CD4-positive, alpha-beta T cell treated with Interleukin-17A for 4 hours (primary cell): ENCODE data around the gene SURF6.
A peak's percentile ranks its signal among the peaks of the same experiment; 100 is the strongest.

Source experiments
- DNase-seq: peaks from one replicate; pipeline ENCODE4 v3.0.0-alpha.2; 2020; ENCODE audit warnings: mixed read lengths

Gene SURF6

GRCh38 chr9:133367221-133367620 is 31.2 kb upstream of the SURF6 start:
- no peak for DNase-seq

- no peak for DNase-seq
These were observed 30.4 kb upstream of the SURF6 start for GRCh38 chr9:133366435-133366834.

GRCh38 chr9:133362359-133363044 is 26.5 kb upstream of the SURF6 start:
- no peak for DNase-seq

- no peak for DNase-seq
These were observed 25.6 kb upstream of the SURF6 start for GRCh38 chr9:133361507-133362092.

- no peak for DNase-seq
These were observed 24.7 kb upstream of the SURF6 start for GRCh38 chr9:133360400-133361393.

- peak; percentile 53 for DNase-seq
These were observed 23.6 kb upstream of the SURF6 start for GRCh38 chr9:133359399-133360175.

- no peak for DNase-seq
These were observed 21.7 kb upstream of the SURF6 start for GRCh38 chr9:133357656-133358055.

- peak; percentile 95 for DNase-seq
These were observed 20.6 kb upstream of the SURF6 start, which contains the start of the genes SURF1 and SURF2 for GRCh38 chr9:133356391-133357091. Gene SURF1, minus strand, starts transcription at chr9:133356487. Its CDS starts 34 bp downstream, at chr9:133356453. Gene SURF2, plus strand, starts transcription at chr9:133356550. Its CDS starts 43 bp downstream, at chr9:133356593.

- DNase-seq, result no peak
These were observed 19.9 kb upstream of the SURF6 start for GRCh38 chr9:133355881-133356357.

GRCh38 chr9:133354766-133355165 is 18.8 kb upstream of the SURF6 start:
- no peak for DNase-seq

GRCh38 chr9:133353548-133353947 is 17.6 kb upstream of the SURF6 start:
- no peak for DNase-seq

- no peak for DNase-seq
These were observed 16.8 kb upstream of the SURF6 start for GRCh38 chr9:133352635-133353340.

GRCh38 chr9:133351908-133352634 is 16.1 kb upstream of the SURF6 start:
- DNase-seq, result peak; percentile 40

- no peak for DNase-seq
These were observed 15.5 kb upstream of the SURF6 start for GRCh38 chr9:133351526-133351907.

GRCh38 chr9:133349965-133350616 is 14.1 kb upstream of the SURF6 start:
- DNase-seq, result no peak

- no peak for DNase-seq
These were observed 13.0 kb upstream of the SURF6 start for GRCh38 chr9:133348718-133349573.

- peak; percentile 91 for DNase-seq
These were observed 12.2 kb upstream of the SURF6 start, which contains the start of the genes MED22 and RPL7A for GRCh38 chr9:133347985-133348717. Gene MED22, minus strand, starts transcription at chr9:133348131. Its CDS starts 1,469 bp downstream, at chr9:133346662. Gene RPL7A, plus strand, starts transcription at chr9:133348218. Its CDS starts 26 bp downstream, at chr9:133348244.

GRCh38 chr9:133347515-133347984 is 11.6 kb upstream of the SURF6 start:
- DNase-seq, result peak; percentile 41
